ENCODE results near the gene SIGLEC9.
A peak's percentile ranks its signal among the peaks of the same experiment; 100 is the strongest.

The SIGLEC9 gene

DNA sequence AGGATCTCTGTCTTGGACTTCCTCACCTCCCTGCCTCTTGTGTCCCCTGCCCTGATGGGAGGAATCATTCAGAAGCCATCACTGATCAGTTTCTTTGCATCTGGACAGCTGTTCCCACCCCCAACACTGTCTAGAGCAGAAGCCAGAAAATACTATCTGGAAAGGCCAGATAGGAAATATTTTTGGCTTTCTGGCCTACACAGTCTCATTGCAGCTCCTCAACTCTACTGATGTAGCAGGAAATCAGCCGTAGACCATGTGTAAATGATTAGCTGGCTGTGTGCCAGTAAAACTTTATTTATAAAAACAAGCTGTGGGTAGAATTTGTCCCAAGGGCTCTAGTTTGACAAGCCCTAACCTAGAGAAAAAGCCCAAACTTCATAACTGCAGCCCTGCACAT lies 23.0 kb downstream of the SIGLEC9 start:
- DNase-seq = no peak

DNA sequence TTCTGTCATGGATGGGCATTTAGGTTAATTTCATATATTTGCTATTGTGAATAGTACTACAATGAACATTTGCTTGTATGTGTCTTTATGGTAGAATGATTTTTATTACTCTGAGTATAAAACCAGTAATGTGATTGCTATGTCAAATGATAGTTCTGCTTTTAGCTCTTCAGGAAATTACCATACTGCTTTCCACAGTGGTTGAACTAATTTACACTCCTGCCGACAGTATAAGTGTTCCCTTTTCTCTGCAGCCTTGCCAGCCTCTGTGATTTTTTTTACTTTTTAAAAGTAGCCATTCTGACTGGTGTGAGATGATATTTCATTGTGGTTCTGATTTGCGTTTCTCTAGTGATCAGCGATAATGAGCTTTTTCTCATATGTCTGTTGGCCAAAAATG lies 23.9 kb downstream of the SIGLEC9 start:
- no peak for DNase-seq

GRCh38 chr19:51150627-51151026 lies 25.9 kb downstream of the SIGLEC9 start:
- no peak for DNase-seq

DNA sequence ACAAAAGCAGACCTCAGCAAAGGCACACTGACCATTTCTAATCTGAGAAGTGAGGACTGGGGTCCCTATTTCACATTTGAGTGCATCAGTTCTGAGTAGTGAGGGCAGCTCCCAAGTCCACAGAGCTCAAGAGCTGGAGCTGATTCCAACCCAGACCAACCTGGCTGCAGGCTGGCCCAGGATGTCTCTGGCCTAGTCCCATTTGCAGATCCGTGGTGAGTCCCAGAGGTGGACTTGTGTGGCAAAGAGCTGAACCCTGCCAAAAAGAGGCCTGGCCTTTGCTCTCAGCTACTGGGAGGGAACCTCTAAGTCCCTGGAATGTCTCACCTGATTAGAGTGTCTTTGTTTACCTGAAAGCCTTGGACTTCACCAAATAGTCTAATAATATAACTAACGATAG lies 32.0 kb downstream of the SIGLEC9 start:
- DNase-seq = no peak

DNA sequence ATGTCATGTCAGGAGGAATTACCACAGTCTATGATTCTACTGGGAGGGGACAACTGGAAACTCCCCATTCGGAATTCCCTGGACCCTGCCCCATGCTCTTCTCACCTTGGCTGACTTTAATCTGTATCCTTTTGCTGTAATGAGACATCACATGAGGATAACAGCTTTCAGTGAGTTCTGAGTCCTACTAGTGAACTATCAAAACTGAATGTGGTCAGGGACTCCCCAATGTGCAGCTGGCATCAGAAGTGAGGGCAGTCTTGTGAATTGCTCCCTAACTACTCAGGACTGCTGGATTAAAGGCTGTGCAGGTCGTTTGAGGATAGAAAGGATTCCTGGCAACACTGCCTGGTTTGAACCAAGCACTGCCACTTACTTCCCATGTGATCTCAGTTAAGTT lies 32.6 kb downstream of the SIGLEC9 start:
- DNase-seq = no peak

- DNase-seq = no peak
These were observed 33.9 kb downstream of the SIGLEC9 start for GRCh38 chr19:51158474-51159129.

- no peak for DNase-seq
These were observed 35.0 kb downstream of the SIGLEC9 start for GRCh38 chr19:51159656-51160055.

- no peak for DNase-seq
These were observed 36.6 kb downstream of the SIGLEC9 start for GRCh38 chr19:51161266-51161665.

- DNase-seq = no peak
These were observed 37.3 kb downstream of the SIGLEC9 start for GRCh38 chr19:51161867-51162496.

- no peak for DNase-seq
These were observed 38.6 kb downstream of the SIGLEC9 start for GRCh38 chr19:51163257-51163656.

DNA sequence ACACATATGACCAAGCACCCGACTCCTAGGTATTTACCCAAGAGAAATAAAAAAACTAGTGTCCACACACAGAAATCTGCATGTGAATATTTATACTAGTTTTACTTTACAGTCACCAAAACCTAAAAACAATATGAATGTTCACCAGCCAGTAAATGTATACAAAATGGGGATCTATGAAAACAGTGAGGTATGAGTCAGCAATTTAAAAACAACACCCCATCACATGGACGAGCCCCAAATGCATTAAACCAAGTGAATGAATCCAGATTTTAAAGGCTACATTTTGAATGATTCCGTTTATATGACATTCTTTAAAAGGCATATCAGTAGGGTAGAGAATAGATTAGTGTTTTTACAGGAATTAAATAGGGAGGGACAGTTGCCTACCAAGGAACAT lies 39.5 kb downstream of the SIGLEC9 start:
- no peak for DNase-seq

DNA sequence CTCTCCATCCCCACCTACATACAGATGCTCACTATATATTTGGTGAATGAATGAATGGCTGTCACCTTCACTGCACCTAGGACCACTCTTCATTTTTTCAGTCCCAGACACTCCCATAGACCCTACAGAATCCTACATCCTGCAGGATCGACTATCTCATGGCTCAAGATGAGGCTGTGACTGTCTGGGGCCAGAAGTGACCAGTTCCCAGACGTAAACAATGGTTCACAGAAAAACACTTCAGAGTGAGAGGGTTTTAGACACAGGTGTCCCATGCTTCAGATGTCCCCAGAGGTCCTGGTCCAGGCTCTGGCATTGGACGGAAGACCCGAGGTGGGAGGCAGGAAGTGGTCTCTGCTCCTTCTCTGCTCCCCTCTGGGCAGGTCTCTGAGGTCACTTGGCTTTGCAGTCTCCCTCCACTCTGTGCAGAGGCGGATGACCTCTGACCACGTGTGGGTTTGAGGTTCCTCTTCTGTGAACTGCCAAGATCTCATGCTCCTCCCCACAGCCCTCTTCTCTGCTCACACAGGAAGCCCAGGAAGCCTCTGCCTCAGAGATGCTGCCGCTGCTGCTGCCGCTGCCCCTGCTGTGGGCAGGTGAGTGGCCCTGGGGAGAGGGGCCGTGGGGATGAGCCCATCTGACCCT lies 42.3 kb downstream of the SIGLEC9 start:
- DNase-seq = no peak

DNA sequence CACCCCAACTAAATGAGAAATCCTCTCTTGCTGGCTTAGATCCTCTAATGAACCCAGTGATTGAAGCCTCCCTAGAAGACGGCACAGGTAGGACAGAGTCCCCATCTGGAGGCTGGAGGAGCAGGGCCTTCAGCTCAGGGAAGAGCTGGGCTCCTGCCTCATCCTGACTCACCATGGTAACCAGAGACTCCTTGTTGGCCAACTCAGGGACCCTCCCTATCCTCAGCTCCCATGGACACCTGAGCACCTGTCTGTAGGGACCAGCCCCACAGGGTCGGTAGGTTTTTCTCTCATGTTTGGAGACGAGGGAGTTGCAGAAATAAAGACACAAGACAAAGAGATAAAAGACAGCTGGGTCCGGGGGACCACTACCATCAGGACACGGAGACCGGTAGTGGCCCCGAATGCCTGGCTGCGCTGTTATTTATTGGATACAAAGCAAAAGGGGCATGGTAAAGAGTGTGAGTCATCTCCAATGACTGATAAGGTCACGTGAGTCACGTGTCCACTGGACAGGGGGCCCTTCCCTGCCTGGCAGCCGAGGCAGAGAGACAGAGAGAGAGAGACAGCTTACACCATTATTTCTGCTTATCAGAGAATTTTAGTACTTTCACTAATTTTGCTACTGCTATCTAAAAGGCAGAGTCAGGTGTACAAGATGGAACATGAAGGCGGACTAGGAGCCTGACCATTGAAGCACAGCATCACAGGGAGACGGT lies 44.0 kb downstream of the SIGLEC9 start:
- no peak for DNase-seq

- peak; percentile 32 for DNase-seq
These were observed 44.7 kb downstream of the SIGLEC9 start for GRCh38 chr19:51169283-51169918.

GRCh38 chr19:51172223-51172622 lies 47.5 kb downstream of the SIGLEC9 start:
- no peak for DNase-seq

GRCh38 chr19:51173681-51174080 lies 49.0 kb downstream of the SIGLEC9 start:
- no peak for DNase-seq

DNA sequence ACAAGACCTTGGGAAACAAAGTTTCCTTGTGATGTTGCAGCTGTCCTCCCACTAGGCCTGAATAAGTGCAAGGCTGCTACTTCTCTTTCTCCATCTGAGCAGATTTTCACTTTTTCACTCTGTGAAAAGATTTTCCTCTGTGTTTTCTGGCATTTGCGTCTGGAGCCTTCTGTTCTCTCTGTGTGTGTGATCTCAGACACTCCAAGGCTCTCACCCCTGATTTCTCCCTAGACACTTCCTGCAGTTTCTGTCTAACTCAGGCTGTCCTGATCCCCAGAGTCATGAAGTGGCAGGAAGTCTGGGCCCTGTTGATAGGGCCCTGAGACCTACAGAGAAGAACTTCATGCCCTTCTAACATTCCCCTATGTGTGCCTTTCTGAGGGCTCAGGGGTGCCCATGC lies 54.5 kb downstream of the SIGLEC9 start:
- no peak for DNase-seq

All from NCI-H748 treated with DMSO at 0.1 percent for 48 hours (cell line).